ENCODE measurements around the gene MARCHF10. TPM values are rescaled to one million over a fixed set of nuclear protein-coding genes. Genes with fewer than 3 reads are reported as not detected.

Gene MARCHF10
- total RNA-seq, 2 donors from 2014 or later: 0.13 TPM; not detected in 1

DNA sequence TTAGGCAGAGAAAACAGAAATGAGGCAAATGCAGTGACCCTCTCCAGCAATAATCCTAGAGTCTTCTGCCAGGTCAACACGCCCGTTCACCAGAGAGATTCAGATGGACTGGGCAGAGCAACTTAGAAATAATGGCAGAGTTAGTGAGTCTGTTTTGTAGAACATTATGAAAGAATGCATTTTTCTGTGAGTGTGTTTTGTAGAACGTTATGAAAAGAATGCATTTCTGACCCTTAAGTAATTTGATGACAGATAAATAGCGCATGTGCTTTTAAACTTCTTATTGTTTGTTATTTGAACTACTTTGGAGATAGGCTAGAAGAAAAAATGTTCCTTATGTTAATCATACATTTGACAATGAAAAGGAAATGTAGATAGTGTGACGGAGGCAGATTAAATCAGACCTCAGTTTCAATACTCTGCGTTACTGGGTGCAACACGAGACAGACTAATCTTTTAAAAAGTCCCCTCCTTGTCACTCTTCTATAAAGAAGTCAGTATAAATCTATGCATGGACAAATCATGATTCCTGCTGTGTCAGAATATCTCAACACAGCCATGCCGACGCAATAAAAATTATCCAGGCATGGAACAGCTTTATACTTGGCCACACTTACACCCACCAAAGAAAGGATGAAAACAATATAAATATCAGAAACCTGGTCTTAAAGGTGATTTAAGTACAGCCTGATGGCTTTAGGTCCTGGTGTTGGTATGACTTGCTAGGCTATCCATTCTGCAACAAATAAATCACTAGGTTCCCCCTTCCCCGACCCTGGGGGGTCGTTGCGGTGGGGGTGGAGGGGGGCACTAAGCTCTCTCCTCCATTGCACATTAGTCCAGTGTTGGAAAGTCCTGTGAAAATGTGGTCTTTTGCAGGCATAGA lies 47.8 kb downstream of the MARCHF10 start:
- no peak overlapping the region for H3K4me3 Mint-ChIP-seq
- ATAC-seq (replicated peaks): no peak
- peaks cover 19% of the 10 kb centered on the region for H3K27me3 Mint-ChIP-seq
- H3K4me1 Mint-ChIP-seq: no peaks in the 10 kb centered on the region
- H3K36me3 Mint-ChIP-seq (ENCODE audit: low read depth): no peaks in the 10 kb centered on the region
- H3K27ac Mint-ChIP-seq: no peak overlapping the region
- H3K9me3 Mint-ChIP-seq: no peaks in the 10 kb centered on the region

DNA sequence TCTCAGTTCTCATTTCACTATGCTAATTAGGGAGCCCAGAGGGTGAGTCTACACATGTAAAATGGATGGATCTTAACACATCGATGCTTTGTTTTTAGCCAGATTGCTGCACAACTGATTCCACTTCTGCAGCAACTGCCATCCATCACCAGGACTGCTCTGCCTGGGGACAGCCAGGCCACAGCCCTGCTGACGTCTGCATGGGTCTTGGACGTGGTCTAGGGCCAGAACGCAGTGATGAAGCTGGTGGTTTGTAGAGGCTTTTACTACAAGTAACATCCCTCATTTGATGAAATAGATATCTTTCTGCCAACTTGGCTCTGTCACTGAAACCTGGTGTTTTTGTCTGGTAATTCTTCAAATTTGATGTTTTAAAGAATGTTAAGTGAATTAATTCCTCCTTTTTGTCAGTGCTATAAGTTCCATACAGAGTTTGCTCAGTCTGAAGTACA lies 50.6 kb downstream of the MARCHF10 start:
- ATAC-seq (replicated peaks): no peak

DNA sequence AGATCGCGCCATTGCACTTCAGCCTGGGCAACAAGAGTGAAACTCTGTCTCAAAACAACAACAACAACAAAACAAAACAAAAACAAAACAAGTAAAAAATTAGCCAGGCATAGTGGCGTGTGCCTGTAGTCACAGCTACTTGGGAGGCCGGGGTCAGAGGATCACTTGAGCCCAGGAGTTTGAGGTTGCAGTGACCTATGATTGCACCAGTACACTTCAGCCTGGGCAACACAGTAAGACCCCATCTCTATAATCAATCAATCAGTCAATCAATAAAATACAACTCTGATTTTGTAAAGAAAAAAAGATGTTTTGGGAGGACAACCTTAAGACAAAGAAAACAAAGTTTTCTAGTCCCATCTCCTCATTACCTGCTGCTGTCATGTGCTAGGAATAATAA lies 51.9 kb downstream of the MARCHF10 start:
- ATAC-seq (replicated peaks): no peak
- peaks cover 9% of the 10 kb centered on the region for H3K27me3 Mint-ChIP-seq
- no peaks in the 10 kb centered on the region for H3K9me3 Mint-ChIP-seq
- H3K4me3 Mint-ChIP-seq: no peak overlapping the region
- H3K27ac Mint-ChIP-seq: no peak overlapping the region
- H3K36me3 Mint-ChIP-seq (ENCODE audit: low read depth): no peaks in the 10 kb centered on the region
- no peaks in the 10 kb centered on the region for H3K4me1 Mint-ChIP-seq

More for the DNA sequence above, 50.6 kb downstream of the MARCHF10 start:
- Mint-ChIP-seq H3K27me3 (peaks cover 13% of the 10 kb centered on the region), H3K4me3 (no peak overlapping the region), H3K4me1 (no peaks in the 10 kb centered on the region), H3K9me3 (no peaks in the 10 kb centered on the region), H3K36me3 (ENCODE audit: low read depth) (no peaks in the 10 kb centered on the region), H3K27ac (no peak overlapping the region)

DNA sequence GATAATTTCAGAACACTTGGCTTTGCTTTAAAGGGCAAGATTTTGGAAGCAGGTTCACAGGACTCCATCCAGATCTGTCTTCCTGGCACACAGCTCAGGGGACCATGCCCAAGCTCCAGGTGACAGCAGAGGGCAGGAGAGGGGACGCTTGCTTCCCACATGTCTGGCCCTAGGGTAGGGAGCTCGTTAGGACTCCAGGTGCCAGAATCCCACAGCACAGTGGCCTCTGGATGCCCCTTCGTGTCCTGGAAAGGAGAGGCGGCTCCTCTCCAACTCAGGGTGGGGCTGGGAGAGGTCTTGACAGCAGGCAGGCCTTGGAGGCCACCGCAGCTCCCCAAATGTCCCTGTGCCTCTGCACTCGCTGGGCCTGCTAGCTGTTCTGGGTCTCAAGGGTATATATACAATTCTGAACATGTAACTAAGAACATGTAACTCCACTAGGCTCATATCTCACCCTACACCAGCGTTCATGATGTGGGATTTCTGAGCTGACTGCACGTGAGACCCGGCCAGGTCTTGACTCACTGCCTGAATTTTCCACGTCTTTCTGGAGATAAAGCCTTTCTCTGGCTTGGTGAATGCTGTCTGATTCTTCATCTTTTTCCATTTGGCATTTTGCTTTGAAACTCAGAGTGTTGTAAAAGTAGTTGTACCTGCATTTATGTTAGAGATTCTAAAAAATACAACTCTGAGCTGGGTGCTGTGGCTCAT lies 52.8 kb downstream of the MARCHF10 start:
- peaks cover 4% of the 10 kb centered on the region for H3K27me3 Mint-ChIP-seq
- no peaks in the 10 kb centered on the region for H3K4me1 Mint-ChIP-seq
- H3K9me3 Mint-ChIP-seq: no peaks in the 10 kb centered on the region
- no peak for ATAC-seq (replicated peaks)
- H3K27ac Mint-ChIP-seq: no peak overlapping the region
- no peaks in the 10 kb centered on the region for H3K36me3 Mint-ChIP-seq (ENCODE audit: low read depth)
- no peak overlapping the region for H3K4me3 Mint-ChIP-seq

DNA sequence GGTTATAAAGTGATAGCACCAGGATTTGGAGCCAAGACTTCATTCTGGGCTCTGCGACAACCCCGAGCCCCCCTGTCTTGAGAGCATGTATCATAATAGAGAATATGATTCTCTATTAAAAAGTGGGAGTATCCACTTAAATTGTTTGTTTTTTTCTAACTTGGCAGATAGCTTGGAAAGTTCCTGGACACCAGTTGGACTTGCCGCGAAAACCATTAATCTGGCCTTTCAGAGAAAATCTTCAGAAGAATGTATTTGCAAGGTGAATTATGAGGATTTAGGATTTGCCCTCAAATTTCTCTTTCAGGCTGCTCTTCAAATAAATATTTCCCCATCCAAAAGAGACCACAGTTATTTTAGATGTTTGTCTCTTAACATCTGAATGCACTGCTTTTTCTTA lies 53.5 kb downstream of the MARCHF10 start:
- H3K36me3 Mint-ChIP-seq (ENCODE audit: low read depth): no peaks in the 10 kb centered on the region
- no peak overlapping the region for H3K27ac Mint-ChIP-seq
- no peak overlapping the region for H3K4me3 Mint-ChIP-seq
- H3K27me3 Mint-ChIP-seq: peaks cover under 1% of the 10 kb centered on the region
- H3K4me1 Mint-ChIP-seq: no peaks in the 10 kb centered on the region
- no peak for ATAC-seq (replicated peaks)
- no peaks in the 10 kb centered on the region for H3K9me3 Mint-ChIP-seq

DNA sequence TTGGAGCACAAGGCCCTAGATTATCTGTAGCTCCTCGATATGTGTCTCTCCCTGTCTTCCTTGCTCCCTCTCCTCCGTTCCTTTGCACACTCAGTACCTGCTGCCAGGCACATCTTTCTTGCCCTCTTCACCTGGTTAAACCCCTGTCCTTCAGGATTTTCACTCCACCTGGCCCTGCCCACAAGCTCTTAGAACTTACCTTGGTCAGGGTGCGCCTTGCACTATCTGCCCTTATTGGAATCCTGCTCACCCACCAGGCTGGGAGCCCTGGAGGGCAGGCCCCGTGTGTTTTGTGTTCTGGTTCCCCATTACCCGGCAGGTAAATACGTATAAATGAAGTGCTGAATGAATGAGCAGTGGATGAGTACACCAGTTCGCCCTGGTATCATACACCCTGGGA lies 54.6 kb downstream of the MARCHF10 start:
- no peak overlapping the region for H3K4me3 Mint-ChIP-seq
- ATAC-seq (replicated peaks): no peak
- H3K4me1 Mint-ChIP-seq: no peaks in the 10 kb centered on the region
- no peaks in the 10 kb centered on the region for H3K27me3 Mint-ChIP-seq
- H3K36me3 Mint-ChIP-seq (ENCODE audit: low read depth): no peaks in the 10 kb centered on the region
- no peaks in the 10 kb centered on the region for H3K9me3 Mint-ChIP-seq
- H3K27ac Mint-ChIP-seq: no peak overlapping the region

DNA sequence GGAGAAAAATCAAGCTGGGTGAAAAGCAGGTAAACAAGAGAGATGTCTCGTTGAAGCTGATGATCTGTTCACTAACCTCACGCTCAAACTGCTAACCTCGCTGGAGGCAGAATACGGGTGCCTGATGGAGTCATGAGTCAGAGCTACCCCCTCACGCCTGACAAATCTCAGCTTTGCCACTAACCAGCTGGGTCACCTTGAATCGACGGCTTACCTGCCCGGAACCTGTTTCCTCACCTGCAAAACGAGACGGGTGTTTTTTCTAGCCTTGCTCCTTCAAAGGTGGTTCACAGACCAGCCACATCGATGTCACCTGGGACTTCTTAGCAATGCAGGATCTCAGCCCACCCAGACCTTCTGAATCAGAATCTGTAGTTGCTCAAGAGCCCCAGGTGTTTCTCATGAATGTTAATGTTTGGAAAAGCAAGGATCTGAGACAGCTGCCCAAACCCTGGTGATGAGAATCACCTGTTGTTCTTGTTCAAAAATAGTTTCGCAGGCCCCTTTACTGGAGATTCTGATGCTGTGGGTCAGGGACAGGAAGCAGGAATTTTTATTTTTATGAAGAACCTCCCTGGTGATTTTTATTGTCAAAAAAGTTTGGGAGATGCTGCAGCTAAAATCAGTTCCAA lies 56.9 kb downstream of the MARCHF10 start:
- Mint-ChIP-seq H3K9me3 (no peaks in the 10 kb centered on the region), H3K27ac (no peak overlapping the region), H3K36me3 (ENCODE audit: low read depth) (no peaks in the 10 kb centered on the region), H3K27me3 (no peaks in the 10 kb centered on the region), H3K4me1 (no peaks in the 10 kb centered on the region), H3K4me3 (no peak overlapping the region)
- no peak for ATAC-seq (replicated peaks)

DNA sequence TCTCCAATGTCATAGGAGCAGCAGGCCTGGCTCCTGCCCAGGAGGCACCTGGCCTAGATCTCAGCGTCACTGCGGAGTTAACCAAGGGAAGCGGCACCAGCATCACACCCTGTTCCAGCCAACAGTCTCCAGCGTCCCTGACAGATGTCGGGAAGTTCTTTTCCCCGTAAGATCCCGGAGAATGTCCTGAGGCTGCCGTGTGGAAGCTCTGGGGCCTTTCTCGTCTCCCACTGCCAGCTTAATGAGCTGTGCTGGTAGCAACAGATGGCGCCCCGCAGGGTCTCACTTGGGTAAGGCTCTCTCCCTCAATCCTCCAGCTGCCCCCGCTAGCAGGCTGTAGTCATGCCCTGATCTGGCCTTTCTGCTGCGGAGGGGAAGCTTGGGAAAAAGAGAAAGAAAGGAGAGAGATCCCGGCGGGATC lies 57.5 kb downstream of the MARCHF10 start:
- no peak overlapping the region for H3K27ac Mint-ChIP-seq
- no peak overlapping the region for H3K4me3 Mint-ChIP-seq
- H3K9me3 Mint-ChIP-seq: no peaks in the 10 kb centered on the region
- ATAC-seq (replicated peaks): no peak
- H3K36me3 Mint-ChIP-seq (ENCODE audit: low read depth): no peaks in the 10 kb centered on the region
- no peaks in the 10 kb centered on the region for H3K27me3 Mint-ChIP-seq
- no peaks in the 10 kb centered on the region for H3K4me1 Mint-ChIP-seq

DNA sequence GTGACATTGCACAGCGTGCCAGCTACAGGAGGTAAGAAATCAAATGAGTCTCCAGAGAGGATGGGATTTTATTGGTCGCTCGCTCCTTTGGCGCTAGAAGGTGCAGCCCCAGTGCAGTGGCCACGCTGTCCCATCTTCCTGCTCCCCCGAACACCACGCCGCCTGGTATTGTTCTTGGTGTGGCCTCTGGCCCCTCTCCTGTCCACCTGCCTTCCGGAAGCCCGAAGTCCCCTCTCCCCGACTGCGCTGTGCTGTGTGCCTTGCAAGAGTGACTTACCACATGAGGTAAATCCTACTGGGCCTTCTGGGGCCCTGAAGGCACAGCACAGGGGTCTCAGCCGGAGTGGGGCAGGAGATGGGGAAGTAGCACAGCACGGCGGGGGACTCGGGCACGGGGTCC lies 58.2 kb downstream of the MARCHF10 start:
- Mint-ChIP-seq H3K36me3 (ENCODE audit: low read depth) (no peaks in the 10 kb centered on the region), H3K27ac (no peak overlapping the region), H3K9me3 (no peaks in the 10 kb centered on the region), H3K4me1 (no peaks in the 10 kb centered on the region), H3K27me3 (no peaks in the 10 kb centered on the region), H3K4me3 (no peak overlapping the region)
- ATAC-seq (replicated peaks): no peak

DNA sequence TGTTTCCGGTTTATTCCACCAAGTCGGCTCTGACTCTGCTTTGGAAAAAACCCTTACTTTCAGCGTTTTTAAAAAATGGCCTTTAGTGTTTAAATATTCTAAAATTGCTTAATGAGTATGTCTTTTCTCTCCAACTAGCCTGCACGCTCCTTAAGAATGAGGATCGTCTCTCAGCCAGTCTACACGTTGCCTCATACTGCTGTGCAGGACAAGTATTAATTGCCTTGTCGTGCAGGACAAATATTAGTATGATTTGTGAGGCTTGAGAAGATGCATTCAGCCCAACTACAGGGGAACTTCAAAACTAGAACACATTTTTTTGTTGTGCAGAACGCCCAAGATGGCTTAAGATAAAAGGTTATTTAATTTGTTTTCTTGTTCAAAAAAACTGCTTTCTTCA lies 61.2 kb downstream of the MARCHF10 start:
- Mint-ChIP-seq H3K4me1 (no peaks in the 10 kb centered on the region), H3K4me3 (no peak overlapping the region), H3K9me3 (no peaks in the 10 kb centered on the region), H3K27ac (no peak overlapping the region), H3K36me3 (ENCODE audit: low read depth) (no peaks in the 10 kb centered on the region), H3K27me3 (peaks cover 4% of the 10 kb centered on the region)
- no peak for ATAC-seq (replicated peaks)

DNA sequence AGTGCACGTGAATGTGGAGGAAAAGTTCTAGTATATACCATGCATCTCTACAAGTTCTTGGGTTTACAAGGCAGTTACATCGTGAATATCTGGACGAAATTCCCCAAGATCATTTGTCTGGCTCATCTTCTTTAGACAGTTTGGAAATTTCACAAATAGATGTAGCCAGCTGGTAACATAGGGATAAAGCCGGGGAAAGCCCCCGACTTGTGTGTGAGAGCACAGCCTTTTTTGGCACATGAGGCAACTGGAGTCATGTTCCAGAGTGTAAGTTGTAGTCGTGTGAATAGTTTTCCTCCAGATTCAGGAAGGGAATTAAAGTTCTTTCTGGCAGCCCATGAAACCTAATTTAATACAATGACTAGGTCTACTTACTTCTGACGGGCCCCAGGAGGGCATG lies 62.3 kb downstream of the MARCHF10 start:
- H3K36me3 Mint-ChIP-seq (ENCODE audit: low read depth): no peaks in the 10 kb centered on the region
- no peak for ATAC-seq (replicated peaks)
- H3K27me3 Mint-ChIP-seq: peaks cover 4% of the 10 kb centered on the region
- H3K4me1 Mint-ChIP-seq: peaks cover 6% of the 10 kb centered on the region
- no peak overlapping the region for H3K27ac Mint-ChIP-seq
- no peaks in the 10 kb centered on the region for H3K9me3 Mint-ChIP-seq
- no peak overlapping the region for H3K4me3 Mint-ChIP-seq

DNA sequence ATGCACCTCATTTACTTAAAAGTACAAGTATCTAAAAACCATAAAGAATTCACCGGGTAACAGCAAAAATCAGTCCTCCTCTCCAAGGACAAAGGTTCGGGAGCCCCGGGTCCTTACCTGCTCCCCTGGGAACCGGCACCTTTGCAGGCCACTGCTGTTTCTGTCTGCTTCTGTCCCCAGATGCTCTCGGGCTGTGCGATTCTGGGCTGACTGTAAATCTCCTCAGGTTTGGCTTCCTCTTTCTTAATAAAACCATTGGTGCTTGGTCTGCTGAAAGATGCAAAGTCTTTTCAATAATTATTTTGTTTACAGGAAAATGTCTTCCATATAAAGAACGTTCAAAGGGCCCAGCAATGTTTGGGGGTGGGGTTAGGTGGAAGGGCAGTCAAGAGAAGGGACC lies 63.9 kb downstream of the MARCHF10 start:
- Mint-ChIP-seq H3K4me1 (peaks cover 6% of the 10 kb centered on the region), H3K36me3 (ENCODE audit: low read depth) (no peaks in the 10 kb centered on the region), H3K27ac (no peak overlapping the region), H3K27me3 (peaks cover 4% of the 10 kb centered on the region), H3K9me3 (no peaks in the 10 kb centered on the region), H3K4me3 (no peak overlapping the region)
- ATAC-seq (replicated peaks): no peak

DNA sequence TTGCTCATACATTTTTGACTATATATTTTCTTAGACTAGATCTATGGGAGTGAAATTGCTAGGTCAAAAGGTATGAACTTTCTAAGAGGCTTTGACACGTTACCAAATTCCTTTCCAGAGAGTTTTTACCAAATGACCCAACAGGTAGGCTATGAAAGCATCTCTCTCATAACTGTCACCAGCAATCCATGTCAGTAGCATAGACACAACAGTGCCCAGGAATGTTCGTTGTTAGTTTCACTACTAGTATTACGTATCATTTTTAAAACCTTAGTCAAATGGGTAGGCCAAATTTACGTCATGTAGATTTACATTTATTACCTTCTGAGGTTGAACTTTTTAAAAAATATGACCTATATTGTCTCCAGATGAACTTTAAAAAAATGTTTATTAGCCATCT lies 66.8 kb downstream of the MARCHF10 start:
- no peak overlapping the region for H3K4me3 Mint-ChIP-seq
- H3K27ac Mint-ChIP-seq: peak overlapping the region; percentile 37
- H3K4me1 Mint-ChIP-seq: peaks cover 16% of the 10 kb centered on the region
- no peaks in the 10 kb centered on the region for H3K36me3 Mint-ChIP-seq (ENCODE audit: low read depth)
- peak; percentile 72 for ATAC-seq (replicated peaks)
- peaks cover 9% of the 10 kb centered on the region for H3K27me3 Mint-ChIP-seq
- H3K9me3 Mint-ChIP-seq: no peaks in the 10 kb centered on the region

DNA sequence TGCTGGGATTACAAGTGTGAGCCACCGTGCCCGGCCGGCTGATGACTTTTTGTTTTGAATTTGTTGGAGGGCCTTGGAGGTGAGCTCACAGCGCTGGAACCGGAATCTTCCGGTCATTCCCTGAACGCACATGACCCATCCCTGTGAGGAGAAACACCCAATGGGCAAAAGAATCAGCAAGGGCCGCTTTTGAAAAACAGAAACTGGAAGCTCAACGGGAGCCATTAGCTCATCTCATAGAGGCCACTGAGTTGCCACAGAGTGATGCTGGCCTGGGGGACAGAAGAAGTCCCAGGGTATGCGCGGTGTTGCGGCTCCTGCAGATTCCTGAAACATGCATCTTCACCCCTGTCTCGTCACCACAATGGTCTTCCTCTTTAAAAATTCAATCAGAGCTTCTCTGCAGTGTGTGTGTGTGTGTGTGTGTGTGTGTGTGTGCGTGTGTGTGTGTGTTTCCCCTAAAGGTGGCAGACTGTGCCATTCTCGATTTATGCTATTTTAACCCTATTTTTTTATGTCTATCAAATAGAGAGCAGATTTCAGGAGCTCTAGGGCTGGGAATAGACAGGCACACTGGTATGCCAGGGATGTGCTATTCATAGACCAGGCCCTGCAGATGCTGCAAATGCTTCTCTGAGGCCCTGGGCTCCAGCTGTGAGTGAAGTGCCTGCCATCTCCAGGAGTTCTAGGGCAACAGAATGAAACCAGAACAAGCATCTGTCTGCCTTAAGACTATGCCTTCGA lies 68.3 kb downstream of the MARCHF10 start:
- no peaks in the 10 kb centered on the region for H3K9me3 Mint-ChIP-seq
- peaks cover 20% of the 10 kb centered on the region for H3K27me3 Mint-ChIP-seq

More for the DNA sequence above, 68.3 kb downstream of the MARCHF10 start:
- Mint-ChIP-seq H3K4me1 (peaks cover 16% of the 10 kb centered on the region), H3K27ac (no peak overlapping the region), H3K36me3 (ENCODE audit: low read depth) (no peaks in the 10 kb centered on the region), H3K4me3 (no peak overlapping the region)
- ATAC-seq (replicated peaks): no peak

Data from activated T-helper 17 cell treated with anti-CD3 and anti-CD28 coated beads, Interleukin-2, amount 50 U/mL, for 72 hours (primary cell).